GM21423 (cell line): ENCODE measurements around the gene MPRIP.
"Not testable (repeated sequence)": the region's sequence is repeated elsewhere in the genome, so short reads cannot be mapped to it uniquely, and the experiment has no call there.

Source experiments
- ATAC-seq: cut with Tn5 transposase; IDR thresholded peaks from one replicate; pipeline ENCODE4 v1.9.1; 2021; ENCODE audit warnings: mild to moderate bottlenecking, moderate library complexity; ENCODE audit not compliant: unreplicated experiment

MPRIP gene

DNA sequence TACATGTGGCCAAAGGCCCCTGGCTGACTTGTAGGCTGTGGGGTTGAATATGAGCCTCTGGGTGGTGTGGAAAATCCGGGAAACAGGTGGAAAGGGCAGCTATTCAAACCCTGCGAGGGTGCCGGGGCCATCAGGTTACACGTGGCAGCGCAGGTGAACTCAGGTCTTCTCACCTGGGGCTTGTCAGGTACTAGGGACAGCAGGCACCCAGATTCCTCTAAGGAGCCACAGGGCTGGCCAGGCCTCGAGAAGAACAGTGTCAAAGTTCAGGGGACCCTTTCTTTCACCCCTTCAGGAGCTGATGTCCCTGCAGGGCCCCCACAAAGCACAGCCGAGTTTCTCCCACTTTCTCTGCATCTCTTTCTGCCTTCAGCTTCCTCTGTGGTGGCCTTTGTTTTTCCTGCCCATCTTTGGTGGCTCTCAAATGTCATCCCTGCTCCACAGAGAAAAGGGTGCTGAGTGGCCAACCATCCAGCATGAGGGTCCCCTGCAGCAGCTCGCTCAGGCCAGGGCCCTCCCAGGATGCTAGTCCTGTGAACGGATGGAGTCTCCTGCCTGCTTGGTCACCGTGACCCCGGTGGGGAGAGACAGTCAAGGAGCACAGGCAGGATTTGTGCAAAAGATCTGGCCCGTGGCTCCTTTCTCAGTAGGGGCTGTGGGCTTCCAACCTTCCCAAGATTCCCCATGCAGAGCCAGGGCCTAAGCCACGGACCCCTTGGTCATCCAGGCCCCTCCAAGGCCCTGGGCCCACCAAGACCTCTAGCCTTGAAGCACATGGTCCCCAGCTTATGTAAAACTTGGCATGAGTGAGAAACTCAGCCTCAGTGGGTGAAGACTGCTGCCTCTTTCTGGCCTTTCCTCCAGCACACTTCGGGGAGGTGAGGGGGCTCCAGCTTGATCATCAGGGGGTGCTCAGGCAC is 28.2 kb upstream of the MPRIP start:
- not testable (repeated sequence) for ATAC-seq

DNA sequence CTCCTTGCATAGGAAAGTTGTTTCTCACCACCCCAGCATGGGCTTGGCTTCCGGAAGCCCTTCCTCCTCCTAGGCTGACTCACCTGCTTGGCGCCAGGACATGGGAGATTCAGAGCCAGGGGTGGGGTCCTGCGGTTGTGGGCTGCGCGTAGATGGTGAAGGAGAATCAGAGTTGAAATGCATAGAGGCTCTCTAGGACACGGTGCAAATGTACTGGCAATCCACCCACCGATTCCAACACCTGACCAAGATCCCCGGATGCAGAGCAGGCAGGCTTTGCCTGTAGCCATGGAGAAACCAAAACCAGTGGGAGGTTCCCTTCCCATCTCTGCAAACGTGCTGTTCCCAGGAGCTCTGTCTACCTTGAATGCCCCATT is 27.5 kb upstream of the MPRIP start:
- not testable (repeated sequence) for ATAC-seq

- ATAC-seq = no peak
Observed at GRCh38 chr17:17015230-17015629, 27.0 kb upstream of the MPRIP start.

GRCh38 chr17:17016199-17017197 is 25.8 kb upstream of the MPRIP start:
- ATAC-seq = not testable (repeated sequence)

- no peak for ATAC-seq
Observed at GRCh38 chr17:17017343-17018014, 24.8 kb upstream of the MPRIP start.

DNA sequence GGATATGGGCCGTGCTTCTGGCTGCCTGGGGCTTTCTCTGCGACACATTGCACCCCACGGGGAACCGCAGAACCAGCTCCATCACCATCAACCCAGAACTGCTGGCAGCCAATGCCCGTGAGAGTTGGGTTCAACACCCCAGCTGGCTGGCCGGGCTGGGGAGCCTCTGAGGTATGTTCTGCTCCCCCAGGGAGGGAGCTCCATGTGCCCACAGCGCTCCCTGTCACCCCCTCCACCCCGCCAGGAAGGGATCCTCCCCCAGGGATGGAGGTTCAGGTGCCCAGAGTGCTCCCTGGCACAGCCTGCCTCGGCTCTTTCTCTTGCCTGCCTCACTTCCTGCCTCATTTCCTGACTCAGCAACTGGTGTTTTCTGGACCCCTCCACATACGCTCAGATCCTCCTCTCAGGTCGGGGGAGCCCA is 24.2 kb upstream of the MPRIP start:
- ATAC-seq = no peak

- no peak for ATAC-seq
Observed at GRCh38 chr17:17018612-17019429, 23.4 kb upstream of the MPRIP start.

DNA sequence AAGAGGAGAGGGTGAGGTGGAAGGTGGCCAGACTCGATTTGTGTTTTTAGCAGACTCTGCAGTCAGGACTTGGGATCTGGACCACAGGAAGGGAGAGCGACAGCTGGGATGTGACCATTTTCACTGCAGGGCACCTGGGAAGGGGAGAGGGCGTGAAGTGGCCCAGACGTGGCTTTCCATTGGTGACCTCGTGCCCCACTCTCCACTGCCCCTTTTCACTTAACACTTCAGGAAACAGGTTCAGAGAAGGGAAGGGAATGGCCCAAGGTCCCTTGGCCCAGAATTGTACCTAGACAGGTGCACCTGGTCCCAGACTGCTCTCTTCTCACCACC is 22.9 kb upstream of the MPRIP start:
- no peak for ATAC-seq

DNA sequence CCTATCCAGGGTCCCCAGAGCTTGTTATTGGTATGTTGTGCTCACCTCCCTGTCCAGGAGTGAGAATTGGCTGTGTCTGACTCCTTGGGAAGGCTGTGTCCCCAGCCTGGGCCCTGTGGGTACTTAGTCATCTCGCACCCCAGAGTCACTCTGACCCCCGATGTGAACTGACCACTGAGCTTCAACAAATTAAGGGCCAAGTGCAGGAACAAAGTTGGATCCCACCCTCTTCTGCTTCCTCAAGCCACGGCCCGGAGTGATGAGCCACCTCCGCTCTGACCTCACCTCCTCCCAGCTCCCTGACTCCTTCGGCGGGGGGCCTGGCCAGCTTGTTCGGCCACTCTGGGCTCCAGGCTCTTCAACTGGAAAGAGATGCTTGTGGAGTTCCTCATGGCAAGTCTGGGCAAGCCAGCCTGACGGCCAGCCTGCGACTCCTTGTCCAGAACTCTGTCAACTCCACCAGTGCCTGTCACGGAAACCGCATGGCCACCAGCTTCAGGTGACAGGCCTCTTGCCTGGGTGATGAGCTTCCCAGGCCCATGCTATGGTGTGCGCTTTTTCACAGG is 22.3 kb upstream of the MPRIP start:
- no peak for ATAC-seq

GRCh38 chr17:17020821-17021193 is 21.4 kb upstream of the MPRIP start:
- ATAC-seq = no peak

- ATAC-seq = no peak
Observed at GRCh38 chr17:17021194-17021863, 20.9 kb upstream of the MPRIP start.

- no peak for ATAC-seq
Observed at GRCh38 chr17:17022011-17022410, 20.2 kb upstream of the MPRIP start.

DNA sequence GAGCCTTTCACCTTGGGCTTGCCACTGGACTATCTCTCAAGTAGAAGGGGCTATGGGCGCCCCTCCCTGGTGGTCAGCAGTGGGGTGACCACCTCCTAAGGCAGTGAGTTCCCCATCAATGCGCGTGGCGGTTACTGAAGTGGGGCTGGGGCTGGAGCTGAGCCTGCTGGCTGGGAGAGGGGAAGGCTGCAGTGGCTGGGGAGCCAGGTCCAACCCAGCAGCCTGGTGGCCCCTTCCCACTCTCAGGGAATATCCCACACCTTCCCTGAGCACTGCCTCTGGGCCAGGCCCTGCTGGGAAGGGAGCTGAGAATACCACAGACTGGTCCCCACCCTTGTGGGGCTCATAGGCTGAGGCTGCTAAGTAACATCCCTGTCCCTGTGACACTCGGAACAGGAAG is 19.8 kb upstream of the MPRIP start:
- ATAC-seq = no peak

DNA sequence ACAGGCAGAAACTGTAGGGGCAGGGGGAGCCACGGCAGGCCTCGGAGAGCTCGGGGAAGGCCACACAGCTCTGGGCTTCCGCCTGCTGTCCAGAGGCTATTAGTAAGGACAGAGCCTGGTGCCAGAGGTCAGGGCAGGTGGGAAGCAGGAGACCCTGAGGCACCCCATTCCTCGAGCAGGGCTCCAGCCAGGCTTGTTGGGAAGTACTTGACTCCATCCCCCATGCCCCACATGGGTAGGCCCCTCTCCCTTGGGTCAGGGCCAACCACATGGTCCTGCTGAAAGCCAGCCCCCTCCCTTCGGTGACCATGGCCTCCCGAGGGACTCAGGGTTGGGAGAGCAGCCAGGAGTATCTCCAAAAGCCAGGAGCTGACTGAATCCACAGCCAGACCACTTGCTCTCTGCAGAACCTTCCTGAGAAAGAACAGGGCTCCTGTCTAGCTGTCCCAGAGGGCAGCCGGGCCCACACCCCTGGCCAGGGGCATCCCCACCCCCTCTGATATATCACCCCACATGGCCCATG is 17.4 kb upstream of the MPRIP start:
- ATAC-seq = no peak

GRCh38 chr17:17025621-17026020 is 16.6 kb upstream of the MPRIP start:
- ATAC-seq = no peak

DNA sequence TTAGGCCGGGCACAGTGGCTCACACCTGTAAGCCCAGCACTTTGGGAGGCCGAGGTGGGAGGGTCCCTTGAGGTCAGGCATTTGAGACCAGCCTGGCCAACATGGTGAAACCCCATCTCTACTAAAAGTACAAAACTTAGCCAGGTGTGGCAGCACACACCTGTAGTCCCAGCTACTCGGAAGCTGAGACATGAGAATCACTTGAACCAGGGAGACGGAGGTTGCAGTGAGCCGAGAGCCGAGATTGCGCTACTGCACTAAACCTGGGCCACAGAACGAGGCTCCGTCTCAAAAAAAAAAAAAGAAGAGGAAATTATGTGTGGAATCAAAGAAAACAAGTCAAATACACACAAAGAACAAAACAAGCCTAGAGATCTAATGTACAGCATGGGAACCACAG is 16.1 kb upstream of the MPRIP start:
- no peak for ATAC-seq

- ATAC-seq = no peak
Observed at GRCh38 chr17:17027442-17028058, 14.7 kb upstream of the MPRIP start.

GRCh38 chr17:17028059-17028877 is 14.0 kb upstream of the MPRIP start:
- no peak for ATAC-seq
